ENCODE measurements around the gene ZNF775.

Gene ZNF775

DNA sequence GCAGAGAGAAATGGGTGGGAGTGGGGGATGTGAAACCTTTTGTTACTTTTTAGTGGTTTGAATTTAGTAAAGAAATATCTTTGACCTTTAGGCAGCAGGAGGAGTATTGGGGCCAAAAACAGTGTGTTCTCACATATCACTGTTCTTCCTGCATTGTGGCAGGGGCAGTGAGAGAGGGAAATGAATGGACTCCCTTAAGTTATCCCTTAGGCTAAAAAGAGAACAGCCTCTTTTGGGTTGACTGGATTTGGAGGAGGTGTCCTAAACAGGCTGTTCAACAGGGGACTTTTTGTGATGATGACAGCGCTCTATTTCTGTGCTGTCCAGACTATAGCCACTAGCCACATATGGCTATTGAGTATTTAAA lies 22.3 kb downstream of the ZNF775 start:
- DNase-seq (ENCODE audit: low spot score) = no peak

DNA sequence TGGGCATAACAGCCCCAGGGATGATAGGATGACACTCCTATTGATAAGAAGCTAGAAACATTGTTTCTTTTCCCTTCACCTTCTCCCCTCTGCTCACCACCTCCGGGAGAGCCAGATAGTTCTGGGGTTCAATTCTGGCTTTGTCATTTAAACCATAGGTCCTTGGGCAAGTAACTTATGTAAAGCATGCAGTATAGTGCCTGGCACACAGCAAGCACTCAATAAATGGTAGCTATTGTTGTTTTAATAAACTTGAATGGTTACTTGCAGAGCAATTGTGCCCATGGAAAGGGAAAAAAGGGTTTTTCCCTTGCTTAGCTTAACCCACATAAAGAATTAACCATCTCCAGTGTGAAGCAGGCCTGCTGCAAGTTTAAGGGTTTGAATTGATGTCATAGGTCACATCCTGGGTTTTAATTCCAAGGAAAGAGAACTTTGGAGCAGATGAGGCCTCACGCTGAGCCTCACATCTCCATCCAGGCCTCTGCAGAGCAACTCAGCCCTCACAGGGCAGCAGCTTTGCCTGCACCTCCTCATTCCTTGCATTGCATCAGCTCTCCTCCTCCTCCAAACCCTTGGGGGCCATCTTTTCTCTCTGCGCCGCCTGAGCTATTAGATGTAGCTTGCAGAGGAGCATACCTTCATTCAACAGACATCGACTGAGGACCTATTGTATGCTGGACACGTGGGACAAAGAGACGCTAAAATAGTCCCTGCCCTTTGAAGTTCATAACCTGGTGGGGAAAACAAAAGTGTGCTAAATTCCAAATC lies 22.9 kb downstream of the ZNF775 start:
- DNase-seq (ENCODE audit: low spot score) = peak; percentile 52

DNA sequence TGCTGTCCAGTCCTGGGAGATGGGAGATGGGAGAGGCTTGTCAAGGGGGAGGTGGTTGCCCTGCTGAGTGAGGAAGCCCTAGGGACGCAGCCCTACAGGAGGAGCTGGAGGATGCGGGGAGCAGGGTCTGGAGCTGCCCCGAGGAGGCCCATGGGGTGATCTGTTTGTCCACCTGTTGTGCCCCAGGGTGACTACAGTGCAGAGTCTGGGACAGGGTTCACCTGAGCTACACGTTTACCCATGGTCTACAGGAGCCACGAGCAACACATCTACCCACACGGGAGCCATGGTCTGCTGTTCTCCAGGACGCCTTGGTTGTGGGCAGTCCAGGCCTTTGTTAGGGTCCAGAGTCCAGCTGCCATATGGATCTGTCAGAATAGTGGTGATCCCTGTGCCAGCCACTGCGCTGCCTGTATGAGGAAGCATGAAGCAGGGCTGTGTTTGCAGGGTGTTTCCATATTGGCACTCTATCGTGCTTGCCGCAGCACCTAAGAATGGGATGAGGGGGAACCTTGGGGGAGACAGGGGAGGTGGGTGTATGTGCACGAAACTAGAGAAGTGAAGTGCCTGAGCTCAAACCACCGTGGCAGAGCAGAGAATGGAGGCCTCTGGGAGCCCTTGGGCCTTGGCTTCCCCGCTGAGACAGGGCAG lies 23.7 kb downstream of the ZNF775 start:
- DNase-seq (ENCODE audit: low spot score) = no peak

DNA sequence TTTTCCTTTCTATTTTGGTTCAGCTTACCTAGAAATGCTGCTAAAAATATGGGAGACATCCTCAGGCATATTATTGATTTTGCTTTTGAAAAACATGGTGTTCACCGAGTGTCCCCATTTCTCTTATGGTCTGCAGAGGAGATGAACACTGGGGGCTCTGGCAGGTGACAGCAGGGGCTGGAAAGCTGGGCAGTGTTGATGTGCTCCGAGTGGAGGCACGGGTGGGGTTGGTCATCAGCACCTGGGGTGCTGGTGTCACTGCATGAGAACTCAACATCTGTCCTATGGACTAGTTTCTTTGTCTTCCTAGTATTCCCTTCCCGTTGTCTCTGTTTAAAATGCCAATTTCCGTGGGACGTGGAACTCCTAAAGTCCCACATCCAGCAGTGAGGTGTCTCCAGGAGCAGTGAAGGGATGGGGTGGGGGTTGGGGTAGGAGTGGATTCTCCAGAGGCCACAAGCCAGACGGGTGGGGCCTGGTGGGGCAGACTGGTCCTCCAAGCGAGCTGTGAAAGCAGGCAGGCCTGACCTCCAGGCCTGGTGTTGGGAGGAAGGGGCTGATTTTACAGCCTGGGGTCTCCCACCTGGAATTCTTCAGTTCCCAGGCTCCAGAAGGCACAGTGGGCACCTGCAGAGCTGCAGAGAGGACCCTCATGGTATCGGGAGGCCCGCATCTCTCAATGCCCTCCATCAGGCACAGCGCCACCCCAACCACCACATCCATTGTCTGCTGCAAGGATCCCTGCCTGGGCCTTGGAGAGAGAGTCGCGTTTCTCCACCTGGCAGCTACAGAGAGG lies 24.4 kb downstream of the ZNF775 start:
- no peak for DNase-seq (ENCODE audit: low spot score)

DNA sequence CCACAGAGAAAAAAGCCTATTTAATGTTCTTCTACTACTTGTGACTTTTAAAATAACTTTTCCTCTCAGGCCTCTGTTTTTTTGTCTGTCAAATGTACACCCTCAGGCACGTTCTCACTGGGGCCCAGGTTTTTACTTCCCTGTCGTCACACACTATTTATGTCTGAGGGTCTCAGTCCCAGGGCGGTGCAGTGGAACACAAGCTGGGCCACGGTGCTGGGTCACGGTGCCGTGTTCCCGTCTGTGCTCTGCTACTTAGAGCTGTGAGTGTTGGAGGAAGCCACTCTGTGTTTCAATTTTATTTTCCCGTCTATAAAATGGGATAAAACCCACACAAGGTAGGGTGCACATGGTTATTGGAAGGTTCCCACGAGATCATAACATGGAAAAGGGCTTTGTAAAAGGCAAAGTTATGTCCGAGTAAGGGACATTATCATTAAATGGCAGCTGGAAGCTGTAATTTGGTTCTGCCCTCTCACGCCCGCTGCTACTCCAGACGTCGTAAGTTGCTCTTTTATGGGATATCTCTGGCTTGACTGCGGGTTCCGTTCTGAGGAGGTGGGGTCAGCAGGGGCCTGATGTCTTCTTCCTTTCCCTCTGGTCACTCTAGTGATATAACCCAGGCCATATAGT lies 25.2 kb downstream of the ZNF775 start:
- no peak for DNase-seq (ENCODE audit: low spot score)

DNA sequence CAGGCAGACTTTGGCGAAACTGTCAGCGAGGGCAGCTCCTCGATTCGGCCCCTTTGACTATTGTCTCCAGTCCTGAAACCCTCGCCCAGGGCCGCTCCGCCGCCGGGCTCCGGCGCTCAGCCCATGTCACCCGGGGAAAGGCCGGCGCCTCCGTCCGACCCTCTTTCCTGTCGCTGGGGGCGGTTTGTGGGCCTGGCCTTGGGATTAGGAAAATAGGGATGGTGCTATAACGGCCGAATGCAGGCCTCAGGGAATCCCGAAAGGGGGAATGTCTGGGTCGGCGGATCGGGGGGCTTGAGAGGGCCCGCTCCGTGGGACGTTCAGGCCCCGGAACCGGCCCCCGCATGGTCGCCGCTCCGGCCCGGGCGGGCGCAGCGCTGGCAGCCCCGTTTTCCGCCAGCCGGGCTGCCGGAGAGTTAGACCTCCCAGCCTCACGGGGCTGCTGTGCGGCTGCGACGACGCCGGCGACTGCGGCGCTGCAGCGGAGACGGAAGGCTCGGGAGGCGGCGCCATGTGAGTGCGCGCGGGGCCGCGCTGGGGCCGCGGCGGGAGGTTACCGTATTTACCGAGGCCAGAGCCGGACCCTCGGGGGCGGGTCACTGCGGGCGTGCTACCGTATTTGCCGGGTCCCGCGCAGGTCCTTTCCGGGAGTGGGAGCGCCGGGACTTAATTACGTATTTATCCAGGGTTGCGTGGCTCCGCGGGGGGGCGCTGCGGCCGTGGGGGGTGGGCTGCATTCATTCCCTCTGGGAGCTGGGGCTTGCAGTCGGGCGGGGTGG lies 25.9 kb downstream of the ZNF775 start:
- DNase-seq (ENCODE audit: low spot score) = peak; percentile 90

DNA sequence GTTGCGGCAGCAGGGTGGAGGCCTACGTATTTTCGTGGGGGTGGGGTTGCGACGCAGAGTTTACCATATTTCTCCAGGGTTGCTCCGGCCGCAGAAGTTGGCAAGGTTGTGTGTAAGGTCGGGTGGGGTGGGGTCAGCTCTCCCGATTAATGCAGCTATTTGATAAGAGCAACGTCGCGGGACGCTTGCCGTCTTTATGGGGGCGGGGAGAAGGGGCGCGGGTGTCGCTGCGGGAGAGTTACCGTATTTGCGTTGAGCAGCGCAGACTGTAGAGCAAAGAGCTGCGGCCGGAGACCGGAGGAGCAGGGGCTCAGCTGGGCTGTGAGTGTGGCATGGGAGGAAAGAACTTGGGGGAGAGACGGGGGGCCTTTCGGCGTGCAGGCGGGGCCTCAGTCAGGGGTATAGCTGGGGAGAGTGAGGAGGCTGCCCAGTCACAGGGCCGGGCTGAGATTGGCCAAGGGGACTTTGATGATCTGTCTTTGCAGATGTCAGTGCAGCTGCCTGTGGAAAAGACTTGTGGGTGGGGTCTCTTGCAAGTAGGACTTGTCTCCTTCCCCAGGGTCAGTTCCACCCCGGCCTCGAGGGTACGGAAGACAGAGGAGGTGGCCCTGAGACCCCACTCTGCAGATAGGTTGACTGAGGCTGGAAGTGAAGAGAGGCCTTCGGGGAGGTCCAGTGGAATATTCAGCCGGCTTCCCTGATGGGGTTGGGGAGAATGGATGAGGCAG lies 26.6 kb downstream of the ZNF775 start:
- peak; percentile 56 for DNase-seq (ENCODE audit: low spot score)

DNA sequence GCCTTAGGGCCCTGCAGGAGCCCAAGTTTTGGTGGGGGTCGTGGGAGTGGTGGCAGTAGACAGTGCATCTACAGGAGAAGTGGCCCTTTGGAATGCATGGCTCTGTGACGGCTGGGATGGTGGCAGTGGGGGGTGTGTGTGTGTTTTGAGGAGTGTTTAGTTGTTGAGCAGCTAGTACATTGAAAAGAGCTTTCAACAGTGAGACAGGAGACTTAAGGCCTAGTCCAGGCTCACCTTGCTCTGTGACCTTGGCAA lies 27.1 kb downstream of the ZNF775 start:
- DNase-seq (ENCODE audit: low spot score) = no peak

DNA sequence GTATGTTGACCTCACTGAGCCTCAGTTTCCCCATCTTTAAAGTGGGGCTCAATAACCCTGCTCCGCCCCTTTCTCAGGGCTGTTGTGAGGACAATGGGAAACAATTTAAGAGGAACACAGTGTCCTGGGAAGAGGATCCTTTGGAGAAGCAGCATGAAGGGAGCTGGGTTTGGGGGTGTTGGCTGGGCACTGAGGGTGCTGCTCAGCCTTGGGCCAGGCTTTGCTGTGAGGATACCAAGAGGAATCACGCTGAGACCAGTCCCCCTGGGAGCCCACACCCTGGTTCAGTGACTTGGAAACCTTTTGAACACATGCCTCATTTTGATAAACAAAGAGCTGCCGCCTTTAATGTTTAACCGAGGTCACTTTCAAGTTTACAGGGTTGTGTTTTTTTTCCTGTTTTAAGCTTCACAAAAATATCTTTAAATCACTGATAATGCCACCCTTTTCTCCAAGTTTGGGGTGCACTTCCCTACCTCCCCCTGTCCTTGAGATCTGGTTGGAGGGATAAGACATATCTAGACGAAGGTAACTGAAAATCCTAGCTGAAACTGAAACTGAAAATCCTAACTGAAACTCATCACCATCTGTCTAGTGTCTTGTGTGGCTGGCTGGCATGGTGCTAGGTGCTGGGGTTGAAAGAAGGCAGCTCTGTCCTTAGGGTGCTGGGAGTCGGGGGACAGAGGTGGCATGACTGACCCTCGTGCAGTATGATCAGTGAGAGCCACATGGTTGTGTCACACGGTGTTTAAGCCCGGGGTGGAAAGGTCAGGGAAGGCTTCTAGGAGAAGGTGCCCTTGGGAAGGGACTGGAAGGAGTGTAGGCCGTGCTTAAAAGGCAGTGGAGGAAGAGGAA lies 27.7 kb downstream of the ZNF775 start:
- no peak for DNase-seq (ENCODE audit: low spot score)

DNA sequence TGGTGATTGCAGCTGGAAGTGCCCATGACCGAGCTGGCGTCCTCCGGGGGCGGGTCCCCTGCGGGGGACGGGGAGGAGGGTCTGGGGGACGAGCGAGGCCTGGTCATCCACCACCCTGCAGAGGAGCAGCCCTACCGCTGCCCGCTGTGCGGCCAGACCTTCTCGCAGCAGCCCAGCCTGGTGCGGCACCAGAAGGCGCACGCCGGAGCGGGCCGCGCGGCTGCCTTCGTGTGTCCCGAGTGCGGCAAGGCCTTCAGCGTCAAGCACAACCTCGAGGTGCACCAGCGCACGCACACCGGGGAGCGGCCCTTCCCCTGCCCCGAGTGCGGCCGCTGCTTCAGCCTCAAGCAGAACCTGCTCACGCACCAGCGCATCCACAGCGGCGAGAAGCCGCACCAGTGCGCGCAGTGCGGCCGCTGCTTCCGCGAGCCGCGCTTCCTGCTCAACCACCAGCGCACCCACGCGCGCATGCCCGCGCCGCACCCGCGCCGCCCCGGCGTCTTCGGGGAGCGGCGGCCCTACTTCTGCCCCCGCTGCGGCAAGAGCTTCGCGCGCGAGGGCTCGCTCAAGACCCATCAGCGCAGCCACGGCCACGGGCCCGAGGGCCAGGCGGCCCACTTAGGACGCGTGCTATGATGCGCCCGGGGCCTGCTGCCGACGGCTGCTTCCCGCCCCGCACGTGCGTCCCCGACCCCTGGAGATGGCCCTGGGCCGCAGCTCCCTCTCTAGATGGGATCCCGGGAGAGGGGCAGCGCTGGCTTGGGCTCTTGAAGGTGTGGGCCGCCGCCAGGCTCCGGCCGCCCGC lies 28.7 kb downstream of the ZNF775 start:
- DNase-seq (ENCODE audit: low spot score) = no peak

DNA sequence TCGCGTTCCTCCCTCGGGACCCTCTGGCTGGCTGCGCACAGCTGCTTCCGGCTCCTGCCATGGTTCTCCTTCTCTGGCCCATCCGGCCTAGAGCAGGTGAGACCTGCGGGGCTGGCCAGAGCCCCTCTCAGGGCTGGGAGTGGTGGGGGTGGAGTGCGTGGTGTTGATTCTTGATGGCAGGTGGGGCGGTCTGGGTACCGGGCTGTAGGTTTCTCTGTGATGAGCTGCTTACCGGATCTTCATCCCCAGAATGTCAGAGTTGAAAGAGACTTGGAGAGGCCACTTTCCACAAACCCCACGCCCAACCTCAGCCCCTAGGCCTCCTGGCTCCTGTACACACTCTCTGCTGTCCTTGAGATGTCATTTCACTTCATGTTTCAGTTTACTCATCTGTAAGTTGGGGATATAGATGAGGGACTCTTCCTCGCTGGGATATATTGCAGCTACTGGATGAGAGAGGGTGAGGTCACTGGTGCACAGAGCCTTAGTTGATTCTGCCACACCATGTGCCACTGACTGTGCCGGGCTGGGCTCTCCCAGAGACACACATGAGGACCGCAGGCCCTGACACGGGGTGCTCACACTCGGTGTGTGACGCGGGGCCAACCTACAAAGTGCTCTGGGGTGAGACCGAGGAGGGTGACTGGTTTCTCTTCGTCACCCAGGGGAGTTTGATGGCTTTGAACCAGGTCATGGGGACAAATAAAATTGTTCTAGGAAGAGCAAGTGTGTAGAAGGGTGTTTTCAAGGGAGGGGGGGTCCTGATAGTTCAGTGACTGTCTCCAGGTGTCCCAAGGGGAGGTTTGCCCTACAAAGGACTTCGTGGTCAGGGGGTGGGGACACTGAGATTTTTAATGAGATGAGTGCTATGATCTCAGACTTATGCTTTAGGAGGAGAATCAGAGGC lies 29.5 kb downstream of the ZNF775 start:
- DNase-seq (ENCODE audit: low spot score) = no peak

DNA sequence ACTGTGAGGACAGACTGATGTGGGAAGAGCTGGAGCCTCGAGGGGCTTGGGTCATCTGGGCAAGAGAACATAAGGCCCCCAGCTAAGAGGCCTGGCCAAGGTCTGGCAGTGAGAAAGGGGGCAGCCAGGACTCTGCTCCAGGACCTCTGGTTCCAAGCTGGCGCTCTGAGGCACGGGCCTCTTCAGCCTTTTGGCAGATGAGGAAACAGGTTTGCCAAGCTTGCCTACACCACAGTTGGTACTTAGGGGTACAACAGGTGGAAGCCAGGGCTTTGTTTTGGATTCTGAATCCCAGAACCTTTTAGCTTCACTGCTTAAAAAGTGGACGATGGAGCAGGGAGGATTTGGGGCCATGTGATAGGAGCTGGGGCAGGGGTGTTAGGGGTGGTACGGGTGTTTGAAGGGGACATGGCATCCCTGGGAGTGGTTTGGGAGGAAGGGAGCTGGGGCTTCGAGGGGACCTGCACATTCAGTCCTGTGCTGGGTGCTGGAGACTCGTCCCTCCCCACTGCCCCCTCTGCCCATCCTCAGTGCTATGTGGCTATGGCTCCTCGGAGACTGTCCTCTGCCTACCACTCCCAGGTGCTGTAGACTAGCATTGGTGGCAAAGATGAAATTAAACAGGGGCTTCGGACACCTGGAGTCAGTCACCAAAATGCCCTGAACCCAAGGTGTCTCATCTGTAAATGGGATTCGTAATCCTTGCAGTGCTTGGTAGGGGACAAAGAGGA lies 30.3 kb downstream of the ZNF775 start:
- DNase-seq (ENCODE audit: low spot score) = no peak

DNA sequence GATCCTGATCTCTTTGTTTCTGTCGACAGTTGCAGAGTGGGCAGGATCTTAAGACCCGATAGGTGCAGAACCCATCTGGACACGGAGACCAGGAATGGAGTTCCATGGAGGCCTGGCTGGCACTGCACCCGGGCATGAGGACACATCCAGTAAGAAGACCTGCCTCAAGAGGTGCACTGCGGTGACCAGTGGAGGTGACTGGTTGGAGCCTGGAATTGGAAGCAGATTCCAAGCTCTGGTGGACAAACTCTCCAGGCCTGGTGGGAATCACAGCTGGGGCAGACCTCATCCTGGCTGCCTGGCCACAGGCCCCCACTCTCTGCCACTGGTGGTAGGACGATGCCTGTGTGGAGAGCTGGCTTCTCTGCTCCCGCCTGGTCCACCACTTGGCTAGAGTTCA lies 31.0 kb downstream of the ZNF775 start:
- no peak for DNase-seq (ENCODE audit: low spot score)

DNA sequence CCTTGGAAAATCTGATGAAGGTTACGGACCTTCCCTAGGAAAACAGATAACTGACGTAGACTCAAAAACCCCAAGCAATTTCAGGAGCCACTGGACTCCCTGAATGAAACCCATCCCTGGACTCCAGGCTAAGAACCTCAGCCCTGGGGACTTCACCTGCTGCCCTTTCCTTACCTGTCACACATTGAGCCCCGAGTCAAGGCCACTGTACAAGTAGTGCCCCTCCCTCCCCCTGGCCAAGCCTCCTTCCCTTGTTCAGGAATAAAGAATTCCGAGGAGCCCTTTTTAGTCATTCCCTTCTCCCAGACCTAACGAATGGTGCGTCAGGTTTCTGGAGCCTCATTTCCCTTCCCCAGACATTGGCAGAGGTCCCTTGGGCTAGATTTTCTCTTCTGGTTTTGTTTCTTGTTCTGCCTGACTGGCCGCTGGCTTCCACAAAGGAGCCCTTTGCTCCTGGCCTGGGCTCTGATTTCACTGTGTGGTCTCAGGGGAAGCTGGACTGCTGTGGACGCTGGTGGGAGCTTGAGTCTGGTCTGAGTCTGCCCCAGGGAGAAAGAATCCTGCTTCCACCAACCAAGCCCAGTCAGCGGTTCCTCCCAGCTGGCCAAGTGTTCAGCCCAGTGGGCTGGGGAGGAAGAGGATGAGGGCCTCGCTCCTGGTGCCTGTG lies 31.7 kb downstream of the ZNF775 start:
- DNase-seq (ENCODE audit: low spot score) = no peak

DNA sequence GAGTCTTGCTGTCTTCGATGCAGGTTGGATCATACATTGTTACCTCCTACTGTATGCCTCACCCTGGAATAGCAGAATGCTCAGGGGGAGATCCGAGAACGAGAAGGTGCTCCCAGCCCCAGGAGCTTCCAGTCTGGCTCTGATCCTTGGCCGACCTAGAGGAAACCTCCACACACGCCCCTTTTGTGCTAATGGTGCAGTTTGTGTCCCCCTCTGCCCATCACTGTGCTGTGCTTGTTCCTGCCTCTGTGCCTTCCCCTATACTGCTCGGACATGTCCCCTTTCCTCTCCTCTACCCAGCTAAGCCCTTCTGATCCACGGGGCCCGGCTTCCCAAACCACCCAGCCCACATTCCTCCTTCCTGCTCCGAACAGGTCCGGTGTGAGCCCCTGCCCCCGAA lies 32.5 kb downstream of the ZNF775 start:
- DNase-seq (ENCODE audit: low spot score) = no peak

DNA sequence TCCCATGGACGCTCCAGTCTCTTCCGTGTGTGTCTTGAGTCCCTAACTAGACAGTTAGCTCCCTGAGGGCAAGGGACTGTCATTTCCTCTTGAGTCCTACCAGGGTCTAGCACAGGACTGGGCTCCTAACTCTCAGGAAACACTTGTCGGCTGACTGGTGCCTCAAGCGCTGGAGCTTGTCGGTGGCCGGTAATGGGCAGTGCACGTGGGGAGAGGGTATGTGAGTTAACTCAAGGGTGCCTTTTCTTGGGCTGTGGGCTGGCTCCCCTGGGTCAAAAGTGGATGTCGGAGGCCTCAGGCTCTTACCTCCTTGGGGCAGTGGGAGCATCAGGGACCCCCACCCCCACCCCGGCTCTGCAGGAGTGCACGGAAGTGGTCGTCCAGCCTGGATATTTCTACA lies 32.9 kb downstream of the ZNF775 start:
- no peak for DNase-seq (ENCODE audit: low spot score)
